Activated CD4-positive, alpha-beta T cell treated with anti-CD3 and anti-CD28 coated beads, Interleukin-2, amount 50 U/mL, for 48 hours (primary cell): ENCODE results near the gene EFNA3.

Experiments used
- DNase-seq, 2 experiments: peaks; one replicate each; pipeline ENCODE4 v3.0.0-alpha.2; 2020

The EFNA3 gene

DNA sequence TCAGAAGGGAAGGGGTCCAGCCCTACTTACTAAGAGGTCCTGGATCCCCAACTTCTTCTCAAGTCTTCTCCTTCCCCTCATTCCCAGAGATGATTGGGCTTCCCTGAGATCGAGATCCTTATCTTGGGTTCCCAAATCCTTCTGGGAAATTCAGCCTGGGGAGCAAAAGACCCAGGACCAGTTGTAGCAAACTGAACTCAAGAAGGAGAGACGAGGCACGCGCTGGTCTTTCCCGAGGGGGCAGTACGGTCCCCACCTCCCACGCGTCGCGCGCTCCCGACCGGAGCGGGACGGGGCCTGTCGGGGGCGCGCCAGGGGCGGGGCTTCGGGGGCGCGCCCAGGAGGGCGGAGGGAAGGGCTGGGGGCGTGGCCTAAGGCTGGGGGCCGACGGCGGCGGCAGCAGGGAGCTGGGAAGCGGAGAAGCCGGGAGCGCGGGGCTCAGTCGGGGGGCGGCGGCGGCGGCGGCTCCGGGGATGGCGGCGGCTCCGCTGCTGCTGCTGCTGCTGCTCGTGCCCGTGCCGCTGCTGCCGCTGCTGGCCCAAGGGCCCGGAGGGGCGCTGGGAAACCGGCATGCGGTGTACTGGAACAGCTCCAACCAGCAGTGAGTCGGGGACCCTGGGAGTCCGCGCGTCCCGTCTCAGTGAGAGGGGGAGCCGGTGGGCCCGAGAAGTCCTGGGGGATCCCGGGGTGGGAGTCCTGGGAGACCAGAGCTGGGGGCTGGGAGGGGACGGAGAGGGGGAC lies at the start of gene EFNA3:
Gene EFNA3, plus strand, starts transcription at position 369 of the 741 bp plus-strand sequence. Its CDS starts 105 bp downstream, at position 474.
- peak; percentile 71 to 78 for DNase-seq

DNA sequence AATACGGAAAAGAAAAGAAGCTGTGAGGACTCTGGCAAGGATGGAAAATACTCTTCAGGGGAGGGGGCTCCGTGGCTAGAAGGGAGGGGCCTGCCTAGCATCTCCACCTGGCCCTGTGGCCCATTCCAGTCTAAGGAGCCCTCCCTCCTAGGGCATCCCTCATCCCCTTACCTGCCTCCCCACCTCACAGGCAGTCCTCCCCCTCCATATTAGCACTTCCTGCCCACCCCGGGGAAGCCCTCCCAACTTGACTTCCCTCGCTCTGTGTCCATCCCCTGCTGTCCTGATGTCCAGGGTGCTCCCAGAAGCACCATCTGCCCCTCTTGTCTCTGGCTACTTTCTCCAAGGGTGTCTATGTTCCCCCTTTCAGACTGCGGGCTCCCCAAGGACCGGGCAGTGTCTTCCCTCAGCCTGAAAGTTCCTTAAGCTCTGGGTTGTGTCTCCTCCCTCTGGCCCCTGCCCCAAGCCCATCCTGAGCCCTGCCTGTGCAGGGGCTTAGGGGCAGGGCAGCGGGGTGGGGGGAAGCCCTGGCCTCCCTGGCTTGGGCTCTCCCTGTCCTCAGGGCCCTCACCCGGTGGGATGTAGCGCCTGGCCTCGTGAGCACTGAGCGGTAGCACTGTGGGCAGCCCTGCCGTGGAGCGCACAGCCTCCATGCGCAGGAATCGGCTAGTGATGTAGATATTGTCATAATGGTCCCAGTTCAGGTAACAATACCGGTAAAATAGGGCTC lies 49.0 kb upstream of the EFNA3 start:
- DNase-seq = no peak

DNA sequence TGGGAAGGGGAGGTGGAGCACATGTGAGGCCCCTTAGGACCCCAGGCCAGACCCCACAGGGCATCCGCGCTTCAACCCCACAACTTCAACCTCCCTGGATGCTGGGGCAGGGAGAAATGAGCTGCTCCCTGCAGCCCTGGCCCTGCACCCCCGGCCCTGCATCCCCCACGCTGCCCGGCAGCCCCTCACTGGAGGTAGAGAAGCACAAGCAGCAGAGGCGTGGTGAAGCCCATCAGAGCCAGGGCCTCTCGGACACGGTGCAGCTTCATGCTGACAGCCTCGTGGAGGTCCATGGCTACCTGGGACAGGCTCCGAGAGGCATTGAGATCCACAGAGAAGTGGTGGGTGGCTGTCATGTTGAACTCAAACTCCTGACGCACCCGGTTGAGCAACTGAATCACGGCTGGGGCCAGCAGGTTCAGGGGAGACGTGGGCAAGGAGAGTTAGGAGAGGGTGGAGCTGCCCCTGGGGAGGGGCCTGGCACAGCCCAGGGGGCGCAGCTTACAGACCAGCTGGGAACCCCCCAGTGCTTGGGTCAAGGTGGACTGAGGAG lies 48.3 kb upstream of the EFNA3 start:
- DNase-seq = no peak

GRCh38 chr1:155030899-155031298 lies 47.7 kb upstream of the EFNA3 start:
- DNase-seq = no peak

- DNase-seq = no peak
These were observed 45.8 kb upstream of the EFNA3 start for GRCh38 chr1:155032886-155033285.

DNA sequence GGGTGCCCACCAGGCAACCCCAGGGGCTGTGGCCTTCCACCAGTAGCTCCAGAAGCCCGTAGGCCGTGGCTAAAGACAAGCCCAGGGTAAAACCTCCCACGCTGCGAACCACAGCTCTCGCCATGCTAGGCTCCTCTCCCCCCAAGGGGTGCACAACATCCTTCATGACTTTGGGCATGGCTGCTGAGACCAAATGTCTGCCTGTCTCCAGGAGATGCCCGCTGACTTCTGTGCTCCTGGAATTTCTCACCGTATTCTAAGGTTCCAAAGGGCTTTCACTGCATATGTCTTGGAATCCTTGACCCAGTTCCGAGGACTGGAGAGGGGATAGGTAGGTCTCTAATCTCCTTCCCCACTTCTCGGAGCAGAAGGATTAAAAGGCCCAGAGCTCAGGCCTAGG lies 45.1 kb upstream of the EFNA3 start, which contains the start of the genes DCST1 and DCST2:
Gene DCST1, plus strand, starts transcription at position 301 of the 400 bp plus-strand sequence. CDS start 213 bp downstream, outside the sequence.
Gene DCST2, minus strand, starts transcription at position 258 of the 400 bp plus-strand sequence. Its CDS starts 80 bp downstream, at position 178.
- no peak for DNase-seq

GRCh38 chr1:155034318-155035208 lies 44.1 kb upstream of the EFNA3 start:
- no peak for DNase-seq

GRCh38 chr1:155035936-155036335 lies 42.7 kb upstream of the EFNA3 start:
- no peak for DNase-seq

- DNase-seq = no peak
These were observed 41.6 kb upstream of the EFNA3 start for GRCh38 chr1:155037043-155037442.

DNA sequence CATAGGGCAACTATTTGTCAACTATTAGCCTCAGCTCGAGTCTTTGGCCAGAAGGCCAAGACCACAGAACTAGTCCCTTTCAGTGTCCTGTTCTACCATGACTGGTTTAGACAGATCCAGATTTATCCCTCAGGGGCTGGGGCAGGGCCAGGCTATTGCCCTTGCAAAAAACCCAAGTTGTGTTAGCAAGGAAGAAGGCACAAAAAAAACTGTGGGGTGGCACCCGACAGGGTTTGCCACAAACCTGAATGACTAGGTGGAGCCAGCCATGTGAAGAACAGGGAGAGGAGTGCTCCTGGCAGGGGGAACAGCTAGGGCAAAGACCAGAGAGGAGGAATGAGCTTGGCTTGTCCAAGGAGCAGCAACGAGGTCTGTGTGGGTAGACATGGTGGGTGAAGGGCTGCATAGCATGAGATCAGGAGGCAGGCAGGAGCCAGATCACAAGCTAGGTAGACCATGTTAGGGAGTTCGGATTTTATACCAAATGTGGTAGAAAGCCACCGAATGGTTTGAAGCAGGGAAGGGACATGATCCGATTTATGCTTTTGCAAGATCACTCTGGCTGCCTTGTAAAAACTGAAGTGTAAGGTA lies 40.7 kb upstream of the EFNA3 start:
- no peak for DNase-seq

- no peak for DNase-seq
These were observed 39.9 kb upstream of the EFNA3 start for GRCh38 chr1:155038602-155039307.

DNA sequence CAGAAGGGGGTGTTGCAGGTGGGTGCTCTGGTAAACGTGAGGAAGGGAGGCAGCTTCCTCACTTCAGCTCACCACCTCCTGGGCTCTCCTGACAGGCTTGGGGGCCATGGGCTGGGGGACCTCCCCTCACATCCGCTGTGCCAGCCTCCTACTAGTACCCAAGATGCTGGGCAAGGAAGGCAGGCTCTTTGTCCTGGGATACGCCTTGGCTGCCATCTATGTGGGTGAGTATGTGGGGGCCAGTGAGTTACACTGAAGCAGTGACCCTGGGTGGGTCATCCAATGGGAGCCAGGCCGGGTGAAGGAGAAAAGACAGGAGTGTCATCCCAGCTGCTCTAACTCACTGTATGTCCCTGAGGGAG lies 39.3 kb upstream of the EFNA3 start:
- no peak for DNase-seq

- no peak for DNase-seq
These were observed 38.1 kb upstream of the EFNA3 start for GRCh38 chr1:155040358-155041093.

DNA sequence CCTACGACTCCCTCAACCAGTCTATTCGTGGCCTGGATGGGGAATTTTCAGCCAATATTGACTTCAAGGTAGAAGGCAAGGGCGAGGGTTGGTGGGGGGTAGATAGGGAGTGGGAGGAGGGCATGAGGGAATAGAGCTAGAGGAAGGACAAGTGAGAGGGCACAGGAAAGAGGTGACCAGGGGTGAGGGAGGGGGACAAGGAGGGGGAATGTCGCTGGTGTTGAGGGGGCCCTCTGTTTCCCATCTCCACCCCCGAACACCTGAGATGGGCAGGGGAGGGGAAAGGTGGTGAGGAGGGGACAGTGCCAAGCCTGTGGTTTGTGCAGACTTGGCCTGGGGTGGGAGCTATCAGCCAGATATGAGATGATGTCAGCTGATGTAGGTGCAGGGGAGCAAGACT lies 35.8 kb upstream of the EFNA3 start:
- DNase-seq = no peak

DNA sequence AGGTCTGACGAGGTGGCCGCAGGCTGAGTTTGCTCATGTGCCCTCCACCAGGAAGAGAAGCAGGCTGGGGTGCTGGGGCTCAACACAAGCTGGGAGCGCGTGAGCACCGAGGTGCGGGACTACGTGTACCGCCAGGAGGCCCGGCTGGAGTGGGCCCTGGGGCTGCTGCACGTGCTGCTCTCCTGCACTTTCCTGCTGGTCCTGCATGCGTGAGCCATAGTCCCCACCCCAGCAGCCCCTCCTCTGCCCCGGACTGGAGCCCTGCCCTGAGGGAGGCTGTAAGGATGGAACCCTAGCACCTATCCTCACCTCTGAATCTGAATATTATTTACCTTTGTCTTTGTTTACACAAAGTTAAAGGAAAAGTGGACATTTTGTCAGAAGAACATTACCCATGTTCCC lies 35.3 kb upstream of the EFNA3 start:
- no peak for DNase-seq

DNA sequence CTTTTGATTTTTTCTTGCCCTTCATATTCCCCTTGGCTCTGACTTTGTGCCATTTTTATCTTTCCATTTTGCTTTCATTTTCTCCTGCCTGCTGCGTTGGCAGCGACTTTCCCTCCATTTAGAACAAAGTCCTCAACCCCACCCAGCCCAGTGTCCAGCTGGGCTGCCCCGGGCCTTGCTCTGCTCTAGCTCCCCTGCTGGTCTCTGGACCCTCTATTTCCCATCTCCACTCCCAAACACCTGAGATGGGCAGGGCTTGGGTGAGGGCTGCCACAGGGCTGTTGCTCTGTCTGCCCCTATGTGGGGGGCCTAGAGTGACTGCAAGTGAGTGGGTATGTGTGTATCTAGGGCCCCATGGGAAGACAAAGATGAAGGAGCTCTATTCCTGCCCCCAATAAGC lies 34.8 kb upstream of the EFNA3 start:
- DNase-seq = no peak

DNA sequence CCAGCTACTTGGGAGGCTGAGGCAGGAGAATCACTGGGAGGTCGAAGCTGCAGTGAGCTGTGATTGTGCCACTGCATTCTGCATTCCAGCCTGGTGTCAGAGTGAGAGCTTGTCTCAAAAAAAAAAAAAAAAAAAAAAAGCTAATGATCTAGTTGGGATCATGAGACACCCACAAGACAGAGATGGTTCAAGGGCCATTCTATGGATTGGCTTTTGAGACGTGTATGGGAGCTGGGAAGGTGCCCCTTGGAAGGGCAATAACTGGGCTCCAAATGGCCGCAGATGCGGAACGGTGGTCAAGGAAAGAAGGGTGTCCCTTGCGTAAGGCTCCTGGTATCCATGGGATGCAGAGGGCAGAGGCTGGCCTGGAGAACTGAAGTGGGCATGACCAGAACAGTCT lies 34.3 kb upstream of the EFNA3 start:
- DNase-seq = no peak

- peak; percentile 61 to 72 for DNase-seq
These were observed 33.6 kb upstream of the EFNA3 start for GRCh38 chr1:155044812-155045657.

GRCh38 chr1:155048449-155049334 lies 29.9 kb upstream of the EFNA3 start:
- no peak for DNase-seq
